HG03469 (cell line): ENCODE results near the gene KIRREL2.

Experiments
- ATAC-seq: cut with Tn5 transposase; IDR thresholded peaks from one replicate; pipeline ENCODE4 v1.9.1; 2021; ENCODE audit warnings: mild to moderate bottlenecking, moderate library complexity, moderate number of reproducible peaks; ENCODE audit not compliant: unreplicated experiment

Gene KIRREL2

DNA sequence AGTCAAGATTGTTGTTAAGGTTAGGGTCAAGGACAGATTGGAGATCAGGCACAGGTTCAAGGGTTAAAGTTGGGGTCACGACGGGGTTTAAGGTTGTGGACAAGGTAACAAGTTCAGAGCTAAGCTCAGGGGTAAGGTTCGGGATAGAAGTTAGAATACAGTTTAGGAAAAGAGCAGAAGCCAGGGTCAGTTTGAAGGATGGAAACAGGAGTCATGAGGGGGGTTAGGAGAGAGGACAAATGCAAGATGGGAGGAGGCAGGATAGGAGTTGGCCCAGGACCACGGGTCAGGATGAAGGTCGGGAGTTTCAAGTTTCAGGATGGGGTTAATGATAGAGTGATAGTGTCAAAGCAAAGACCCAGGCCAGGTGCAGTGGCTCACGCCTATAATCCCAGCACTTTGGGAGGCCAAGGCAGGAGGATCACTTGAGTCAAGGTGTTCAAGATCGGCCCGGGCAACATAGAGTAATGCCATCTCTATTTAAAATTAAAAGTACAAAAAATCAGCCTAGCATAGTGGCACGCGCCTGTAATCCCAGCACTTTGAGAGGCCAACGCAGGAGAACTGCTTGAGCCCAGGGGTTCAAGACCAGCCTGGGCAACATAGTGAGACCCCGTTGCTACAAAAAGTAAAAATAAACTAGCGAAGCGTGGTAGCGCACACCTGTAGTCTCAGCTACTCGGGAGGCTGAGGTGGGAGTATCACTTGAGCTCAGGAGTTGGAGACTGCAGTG is 12.1 kb upstream of the KIRREL2 start:
- ATAC-seq = no peak

DNA sequence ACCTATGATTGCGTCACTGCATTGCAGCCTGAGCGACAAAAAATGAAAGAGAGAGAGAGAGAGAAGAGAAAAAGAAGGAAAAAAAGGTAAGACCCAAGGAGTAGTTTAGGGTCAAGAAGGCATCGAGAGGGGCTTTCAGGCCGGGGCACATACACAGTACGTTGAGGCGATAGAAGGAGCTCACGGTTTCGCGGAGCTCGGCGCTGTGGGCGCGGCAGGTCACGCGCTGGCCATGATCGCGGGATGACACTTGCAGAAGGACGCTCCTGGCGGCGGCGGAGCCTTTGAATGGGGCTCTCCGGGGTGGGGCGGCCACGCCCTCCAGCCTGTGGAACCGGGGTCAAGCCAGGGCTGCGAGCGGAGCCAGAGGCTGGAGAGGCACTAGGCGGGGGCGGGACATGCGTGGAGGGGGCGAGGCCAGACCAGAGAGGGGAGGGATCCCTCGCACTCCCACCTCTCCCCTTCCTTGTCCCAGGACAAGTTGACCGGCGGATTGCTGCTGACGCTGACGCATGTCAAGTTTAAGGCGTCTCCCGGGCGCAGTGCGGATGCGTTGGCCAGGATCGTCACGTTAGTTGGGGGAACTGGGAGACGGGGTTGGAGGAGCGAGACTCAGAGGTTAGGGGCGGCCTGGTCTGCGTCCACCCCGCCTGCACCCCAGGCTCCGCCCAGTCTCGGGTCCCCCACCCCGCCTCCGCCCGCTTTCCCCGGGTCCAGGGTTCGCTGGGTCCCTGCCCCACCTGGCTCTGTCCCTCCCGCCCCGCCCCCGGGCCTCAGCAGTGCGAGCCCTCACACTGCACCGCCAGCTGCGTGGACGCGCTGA is 11.3 kb upstream of the KIRREL2 start:
- no peak for ATAC-seq

DNA sequence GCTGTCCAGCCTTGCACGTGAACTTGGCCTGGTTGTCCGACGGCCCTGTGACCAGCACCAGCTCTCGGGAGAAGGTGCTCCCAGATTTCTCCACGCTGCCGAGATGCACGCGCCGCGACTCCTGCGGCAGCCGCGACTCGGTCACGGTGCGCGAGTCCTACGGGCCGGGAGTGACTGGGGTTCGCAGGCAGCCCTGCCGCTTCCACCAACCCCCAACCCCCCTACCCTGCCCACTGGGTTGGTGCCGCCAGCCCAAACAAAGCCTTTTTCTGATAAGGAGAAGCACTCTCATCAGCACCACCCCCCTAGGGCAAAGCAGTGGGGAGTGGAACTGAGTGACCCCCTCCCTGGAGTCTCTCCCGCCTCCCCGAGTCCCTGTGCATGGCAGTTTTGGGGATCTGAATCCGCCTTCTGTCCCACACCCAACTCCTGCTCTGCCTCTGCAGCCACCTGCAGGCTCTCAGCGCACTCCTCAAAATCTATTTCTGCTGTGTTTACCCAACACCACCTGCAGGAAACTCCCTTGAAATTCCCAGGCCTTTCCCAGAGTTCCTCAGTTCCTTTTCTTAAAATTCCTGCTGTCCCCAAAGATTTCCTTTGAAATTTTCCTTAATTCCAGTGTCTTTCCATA is 10.6 kb upstream of the KIRREL2 start:
- no peak for ATAC-seq

GRCh38 chr19:35847911-35848310 is 8.8 kb upstream of the KIRREL2 start:
- no peak for ATAC-seq

DNA sequence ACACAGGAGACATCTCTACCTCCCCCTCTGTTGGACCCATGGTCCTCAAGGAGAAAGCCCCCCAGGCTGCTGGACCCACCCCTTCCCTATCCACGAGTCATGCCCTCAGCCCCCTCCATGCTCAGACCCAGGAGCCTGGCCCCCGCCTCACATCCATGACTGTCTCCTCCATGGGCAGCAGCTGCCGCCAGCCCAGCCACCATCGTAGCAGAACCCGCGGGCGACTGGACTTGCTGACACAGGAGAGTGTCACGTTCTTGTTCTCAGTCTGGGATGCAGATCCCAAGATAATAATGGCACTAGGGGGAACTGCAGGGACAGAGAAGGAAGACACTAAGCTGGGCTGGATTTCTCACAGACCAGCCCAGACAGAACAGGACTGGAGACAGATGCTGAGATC is 8.2 kb upstream of the KIRREL2 start:
- no peak for ATAC-seq

GRCh38 chr19:35848919-35849505 is 7.7 kb upstream of the KIRREL2 start:
- ATAC-seq = no peak

GRCh38 chr19:35851213-35852028 is 5.3 kb upstream of the KIRREL2 start:
- ATAC-seq = no peak

DNA sequence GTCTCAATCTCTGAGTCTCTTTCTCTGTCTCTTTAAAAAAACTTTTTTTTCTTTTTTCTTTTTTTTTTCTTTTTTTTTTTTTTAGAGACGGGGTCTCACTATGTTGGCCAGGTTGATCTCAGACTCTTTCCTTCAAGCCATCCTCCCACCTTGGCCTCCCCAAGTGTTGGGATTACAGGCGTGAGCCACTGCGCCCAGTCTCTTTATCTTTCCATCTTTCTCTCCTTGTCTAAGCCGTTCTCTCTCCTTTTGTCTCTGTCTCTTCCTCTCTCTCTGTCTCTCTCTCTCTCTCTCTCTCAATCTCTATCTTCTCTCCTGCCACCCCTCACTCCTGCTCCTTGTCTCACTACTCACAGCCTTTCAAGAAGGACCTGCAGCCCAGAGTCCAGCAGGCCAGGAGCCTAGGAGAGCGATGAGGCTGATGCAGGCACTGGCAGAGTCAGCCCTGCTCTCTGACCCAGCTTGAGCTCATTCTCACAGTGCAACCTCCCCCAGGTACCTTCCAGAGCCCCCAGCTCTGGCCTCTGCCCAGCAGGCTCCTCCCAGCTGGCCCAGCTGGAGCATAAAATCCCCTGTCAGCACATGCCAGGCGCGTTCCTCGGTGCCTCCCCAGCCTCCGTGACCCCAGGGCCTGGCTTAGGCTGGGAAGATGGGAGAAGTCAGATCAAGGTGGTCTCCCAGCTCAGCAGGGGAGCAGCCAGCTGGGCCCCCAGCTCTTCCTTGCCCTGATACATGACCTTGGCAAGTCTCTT is 4.5 kb upstream of the KIRREL2 start, which contains the start of gene NPHS1:
NPHS1 (minus strand) TSS at position 476 of the 752 bp plus-strand sequence. CDS start 667 bp downstream, outside the sequence.
- no peak for ATAC-seq

GRCh38 chr19:35853038-35853756 is 3.5 kb upstream of the KIRREL2 start:
- no peak for ATAC-seq

GRCh38 chr19:35858311-35858710 is 1.6 kb downstream of the KIRREL2 start:
- no peak for ATAC-seq

DNA sequence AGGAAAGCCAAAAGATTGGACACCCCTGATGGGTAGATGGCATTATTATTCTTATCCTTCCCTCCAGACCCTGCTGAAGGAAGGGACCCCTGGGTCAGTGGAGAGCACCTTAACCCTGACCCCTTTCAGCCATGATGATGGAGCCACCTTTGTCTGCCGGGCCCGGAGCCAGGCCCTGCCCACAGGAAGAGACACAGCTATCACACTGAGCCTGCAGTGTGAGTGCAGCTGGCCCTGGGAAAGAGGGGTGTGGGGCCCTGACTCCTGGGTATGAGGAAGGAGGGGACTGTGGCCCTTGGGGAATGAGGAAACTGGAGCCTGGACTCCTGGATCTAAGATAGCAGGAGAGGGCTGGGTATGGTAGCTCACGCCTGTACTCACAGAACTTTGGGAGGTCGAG is 2.7 kb downstream of the KIRREL2 start:
- no peak for ATAC-seq

- no peak for ATAC-seq
Observed at GRCh38 chr19:35860436-35860817, 3.7 kb downstream of the KIRREL2 start.

DNA sequence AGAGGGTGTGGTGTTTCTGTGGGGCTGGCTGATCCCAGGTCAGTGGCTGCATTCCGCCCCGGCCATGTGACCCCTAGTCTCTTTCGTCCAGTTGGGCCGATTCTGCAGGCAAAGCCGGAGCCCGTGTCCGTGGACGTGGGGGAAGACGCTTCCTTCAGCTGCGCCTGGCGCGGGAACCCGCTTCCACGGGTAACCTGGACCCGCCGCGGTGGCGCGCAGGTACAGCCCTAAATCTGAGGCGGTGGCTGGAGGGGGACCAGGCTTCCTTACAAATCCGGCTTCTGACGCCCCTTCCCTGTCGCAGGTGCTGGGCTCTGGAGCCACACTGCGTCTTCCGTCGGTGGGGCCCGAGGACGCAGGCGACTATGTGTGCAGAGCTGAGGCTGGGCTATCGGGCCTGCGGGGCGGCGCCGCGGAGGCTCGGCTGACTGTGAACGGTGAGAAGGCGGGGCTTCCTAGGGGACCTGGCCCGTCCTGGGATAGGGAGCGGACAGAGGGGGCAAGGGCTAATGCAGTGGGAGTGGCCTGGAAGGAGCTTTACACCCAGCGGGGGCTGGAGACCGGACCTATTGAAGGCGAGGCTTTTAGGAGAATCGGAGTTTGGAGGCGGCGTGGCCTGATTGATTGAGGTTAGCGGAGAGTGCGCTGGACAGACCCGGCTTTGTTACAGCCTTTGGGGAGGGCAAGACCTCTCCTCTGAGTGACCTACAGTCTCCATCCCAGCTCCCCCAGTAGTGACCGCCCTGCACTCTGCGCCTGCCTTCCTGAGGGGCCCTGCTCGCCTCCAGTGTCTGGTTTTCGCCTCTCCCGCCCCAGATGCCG is 4.3 kb downstream of the KIRREL2 start:
- ATAC-seq = no peak

DNA sequence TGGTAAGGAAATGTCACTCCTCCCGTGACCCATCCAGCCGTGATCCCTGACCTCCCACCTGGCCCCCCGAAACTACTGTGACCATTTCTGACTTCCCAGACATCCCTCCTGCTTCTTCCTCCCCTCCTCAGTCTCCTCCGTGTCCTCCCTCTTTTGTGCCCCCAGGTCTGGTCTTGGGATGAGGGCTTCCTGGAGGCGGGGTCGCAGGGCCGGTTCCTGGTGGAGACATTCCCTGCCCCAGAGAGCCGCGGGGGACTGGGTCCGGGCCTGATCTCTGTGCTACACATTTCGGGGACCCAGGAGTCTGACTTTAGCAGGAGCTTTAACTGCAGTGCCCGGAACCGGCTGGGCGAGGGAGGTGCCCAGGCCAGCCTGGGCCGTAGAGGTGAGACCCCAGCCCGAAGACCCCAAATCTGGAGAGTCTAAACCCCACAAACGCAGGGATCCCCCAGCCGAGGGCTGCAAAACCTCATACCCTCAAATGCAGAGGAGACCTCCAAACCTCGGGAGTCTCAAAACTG is 5.0 kb downstream of the KIRREL2 start:
- ATAC-seq = no peak

GRCh38 chr19:35862528-35862927 is 5.8 kb downstream of the KIRREL2 start:
- ATAC-seq = no peak

GRCh38 chr19:35863018-35863417 is 6.3 kb downstream of the KIRREL2 start:
- no peak for ATAC-seq

DNA sequence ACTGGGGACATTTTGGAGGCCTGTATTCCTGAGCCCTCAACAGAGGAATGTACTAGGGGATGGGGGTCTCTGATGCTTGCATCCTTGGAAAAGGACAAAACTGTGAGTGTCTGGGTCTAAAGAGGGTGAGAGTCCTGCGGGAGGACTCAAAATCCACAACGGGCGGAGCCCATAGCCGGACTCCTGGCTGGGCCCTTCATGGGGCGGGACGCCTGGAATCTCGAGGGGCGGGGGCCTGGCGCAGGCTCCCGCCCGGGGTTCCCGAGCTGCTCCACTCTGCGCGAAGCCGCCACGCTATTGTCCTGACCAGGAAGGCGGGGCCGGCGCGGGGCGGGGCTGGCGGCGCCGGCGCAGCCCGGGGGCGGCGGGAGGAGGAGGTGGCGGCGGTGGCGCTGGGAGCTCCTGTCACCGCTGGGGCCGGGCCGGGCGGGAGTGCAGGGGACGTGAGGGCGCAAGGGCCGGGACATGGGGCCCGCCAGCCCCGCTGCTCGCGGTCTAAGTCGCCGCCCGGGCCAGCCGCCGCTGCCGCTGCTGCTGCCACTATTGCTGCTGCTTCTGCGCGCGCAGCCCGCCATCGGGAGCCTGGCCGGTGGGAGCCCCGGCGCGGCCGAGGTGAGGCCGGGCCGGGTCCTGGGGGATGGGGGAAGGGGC is 11.6 kb downstream of the KIRREL2 start, which contains the start of gene APLP1:
APLP1 (plus strand) TSS at position 403 of the 651 bp plus-strand sequence; CDS start at position 466, 63 bp downstream.
- no peak for ATAC-seq
